Stimulated activated CD4-positive, alpha-beta T cell treated with anti-CD3 and anti-CD28 coated beads, Interleukin-15, amount 100 ng/mL, for 1 hour (primary cell): ENCODE data around the gene NF1.
"Not testable (repeated sequence)": the region's sequence is repeated elsewhere in the genome, so short reads cannot be mapped to it uniquely, and the experiment has no call there.

ENCODE experiments used
- DNase-seq, 2 donors: peaks; one replicate each; pipeline ENCODE4 v3.0.0-alpha.2; 2020; ENCODE audit warnings: low read depth in 1 of 2, low spot score in 1 of 2

The NF1 gene

GRCh38 chr17:31320241-31320640, 225.5 kb downstream of the NF1 start:
- no peak for DNase-seq

- no peak for DNase-seq
Observed at GRCh38 chr17:31320791-31321190, 226.0 kb downstream of the NF1 start.

GRCh38 chr17:31321481-31321880, 226.7 kb downstream of the NF1 start, which contains the start of gene EVI2A:
Gene EVI2A, minus strand, starts transcription at chr17:31321622. Its CDS starts 2,609 bp downstream, at chr17:31319013.
- peak in 1 of 2 donors; percentile 38 for DNase-seq

GRCh38 chr17:31321966-31322365, 227.2 kb downstream of the NF1 start:
- no peak for DNase-seq

- no peak for DNase-seq
Observed at GRCh38 chr17:31323551-31323950, 228.8 kb downstream of the NF1 start.

GRCh38 chr17:31327534-31328159, 232.9 kb downstream of the NF1 start:
- no peak for DNase-seq

GRCh38 chr17:31328160-31328535, 233.4 kb downstream of the NF1 start:
- DNase-seq: no peak

GRCh38 chr17:31329221-31329620, 234.4 kb downstream of the NF1 start:
- DNase-seq: no peak

- DNase-seq: no peak
Observed at GRCh38 chr17:31339906-31340661, 245.3 kb downstream of the NF1 start.

GRCh38 chr17:31345191-31345747, 250.5 kb downstream of the NF1 start:
- DNase-seq: not testable (repeated sequence)

- DNase-seq: no peak
Observed at GRCh38 chr17:31349454-31349853, 254.7 kb downstream of the NF1 start.

- DNase-seq: no peak
Observed at GRCh38 chr17:31355935-31356334, 261.2 kb downstream of the NF1 start.

GRCh38 chr17:31357091-31357490, 262.3 kb downstream of the NF1 start:
- DNase-seq: no peak

GRCh38 chr17:31357839-31358394, 263.1 kb downstream of the NF1 start:
- no peak for DNase-seq

- DNase-seq: no peak
Observed at GRCh38 chr17:31364012-31364411, 269.2 kb downstream of the NF1 start.

GRCh38 chr17:31366088-31366487, 271.3 kb downstream of the NF1 start:
- DNase-seq: no peak

- no peak for DNase-seq
Observed at GRCh38 chr17:31369266-31369665, 274.5 kb downstream of the NF1 start.

GRCh38 chr17:31371511-31372097, 276.8 kb downstream of the NF1 start:
- DNase-seq: no peak

- no peak for DNase-seq
Observed at GRCh38 chr17:31373150-31374093, 278.6 kb downstream of the NF1 start.

- DNase-seq: no peak
Observed at GRCh38 chr17:31374094-31374447, 279.3 kb downstream of the NF1 start.

- no peak for DNase-seq
Observed at GRCh38 chr17:31374503-31374902, 279.7 kb downstream of the NF1 start.
